ENCODE measurements around the gene DCUN1D2.
"Not testable (repeated sequence)": the region's sequence is repeated elsewhere in the genome, so short reads cannot be mapped to it uniquely, and the experiment has no call there.

The DCUN1D2 gene

GRCh38 chr13:113448545-113448884 is 42.0 kb downstream of the DCUN1D2 start:
- no peak overlapping the region for H3K27ac Mint-ChIP-seq
- H3K36me3 Mint-ChIP-seq (ENCODE audit: low read depth), result peaks cover 28% of the 10 kb centered on the region
- intact Hi-C loops (cut with micrococcal nuclease), result no loop called here
- H3K9me3 Mint-ChIP-seq, result no peaks in the 10 kb centered on the region
- H3K4me3 Mint-ChIP-seq, result no peak overlapping the region
- no peaks in the 10 kb centered on the region for H3K27me3 Mint-ChIP-seq
- no peaks in the 10 kb centered on the region for H3K4me1 Mint-ChIP-seq (ENCODE audit: low read depth)

DNA sequence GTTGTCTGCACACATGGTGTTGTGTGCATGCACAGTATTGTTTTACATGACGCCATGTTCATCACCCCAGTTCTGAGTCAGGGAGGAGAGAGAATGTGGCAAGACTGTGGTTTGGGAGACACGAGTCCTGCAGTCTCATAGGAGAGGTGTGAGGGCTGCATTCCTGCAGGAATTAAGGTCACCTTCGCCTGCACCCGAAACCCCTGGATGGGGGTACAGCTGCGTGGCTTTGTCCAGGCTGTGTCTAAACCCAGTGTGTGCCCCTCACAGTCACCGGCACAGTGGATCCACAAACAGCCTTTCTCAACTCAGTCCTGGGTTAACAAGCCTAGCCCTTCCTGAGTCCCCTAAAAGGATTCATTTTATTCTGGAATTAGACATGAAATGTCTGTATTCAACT is 42.9 kb downstream of the DCUN1D2 start:
- H3K27ac Mint-ChIP-seq, result no peak overlapping the region
- H3K27me3 Mint-ChIP-seq, result no peaks in the 10 kb centered on the region
- intact Hi-C loops (cut with micrococcal nuclease), result no loop called here
- peaks cover 28% of the 10 kb centered on the region for H3K36me3 Mint-ChIP-seq (ENCODE audit: low read depth)
- no peaks in the 10 kb centered on the region for H3K4me1 Mint-ChIP-seq (ENCODE audit: low read depth)
- no peak overlapping the region for H3K4me3 Mint-ChIP-seq
- H3K9me3 Mint-ChIP-seq, result peaks cover 8% of the 10 kb centered on the region

DNA sequence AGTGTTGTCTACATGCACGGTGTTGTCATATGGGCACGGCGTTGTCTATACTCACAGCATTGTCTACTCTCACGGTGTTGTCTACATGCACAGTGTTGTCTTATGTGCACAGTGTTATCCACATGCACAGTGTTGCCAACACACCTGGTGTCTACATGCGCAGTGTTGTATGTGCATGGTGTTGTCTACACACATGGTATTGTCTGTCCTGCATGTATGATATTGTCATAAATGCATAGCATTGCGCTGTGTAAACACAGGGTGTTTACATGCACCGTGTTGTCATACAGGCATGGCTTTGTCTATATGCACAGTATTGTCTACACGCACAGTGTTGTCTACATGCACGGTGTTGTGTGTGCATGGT is 44.0 kb downstream of the DCUN1D2 start:
- Mint-ChIP-seq H3K4me3 (no peak overlapping the region), H3K27ac (no peak overlapping the region)

GRCh38 chr13:113445791-113446487 is 44.6 kb downstream of the DCUN1D2 start:
- intact Hi-C loops (cut with micrococcal nuclease), result no loop called here
- H3K4me3 Mint-ChIP-seq, result no peak overlapping the region
- no peak overlapping the region for H3K27ac Mint-ChIP-seq
- no peaks in the 10 kb centered on the region for H3K4me1 Mint-ChIP-seq (ENCODE audit: low read depth)
- H3K9me3 Mint-ChIP-seq, result peaks cover 22% of the 10 kb centered on the region
- H3K27me3 Mint-ChIP-seq, result no peaks in the 10 kb centered on the region
- peaks cover 37% of the 10 kb centered on the region for H3K36me3 Mint-ChIP-seq (ENCODE audit: low read depth)

More for the DNA sequence above, 44.0 kb downstream of the DCUN1D2 start:
- Mint-ChIP-seq H3K36me3 (ENCODE audit: low read depth) (peaks cover 37% of the 10 kb centered on the region), H3K4me1 (ENCODE audit: low read depth) (no peaks in the 10 kb centered on the region), H3K9me3 (peaks cover 19% of the 10 kb centered on the region), H3K27me3 (no peaks in the 10 kb centered on the region)
- intact Hi-C loops (cut with micrococcal nuclease), result no loop called here

DNA sequence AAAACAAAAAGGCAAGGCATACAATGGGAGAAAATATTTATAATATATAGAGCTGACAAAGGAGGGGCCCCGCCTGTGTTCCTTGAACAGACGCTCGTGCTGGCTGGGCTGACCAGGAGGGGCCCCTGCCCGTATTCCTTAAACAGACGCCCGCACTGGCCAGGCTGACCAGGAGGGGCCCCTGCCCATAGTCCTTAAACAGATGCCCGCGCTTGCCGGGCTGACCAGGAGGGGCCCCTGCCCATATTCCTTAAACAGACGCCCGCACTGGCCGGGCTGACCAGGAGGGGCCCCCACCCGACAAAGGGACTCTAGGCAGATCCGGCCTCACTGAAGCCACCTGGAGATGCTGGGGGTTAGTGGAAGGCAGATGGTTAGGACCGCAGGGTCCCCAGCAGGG is 46.5 kb downstream of the DCUN1D2 start:
- intact Hi-C loops (cut with micrococcal nuclease), result no loop called here
- Mint-ChIP-seq H3K36me3 (ENCODE audit: low read depth) (peaks cover 37% of the 10 kb centered on the region), H3K4me1 (ENCODE audit: low read depth) (no peaks in the 10 kb centered on the region), H3K27me3 (no peaks in the 10 kb centered on the region), H3K4me3 (no peak overlapping the region), H3K27ac (no peak overlapping the region), H3K9me3 (peaks cover 22% of the 10 kb centered on the region)

- intact Hi-C loops (cut with micrococcal nuclease), result no loop called here
- peaks cover 37% of the 10 kb centered on the region for H3K36me3 Mint-ChIP-seq (ENCODE audit: low read depth)
- no peak overlapping the region for H3K4me3 Mint-ChIP-seq
- H3K9me3 Mint-ChIP-seq, result peaks cover 22% of the 10 kb centered on the region
- H3K4me1 Mint-ChIP-seq (ENCODE audit: low read depth), result no peaks in the 10 kb centered on the region
- H3K27me3 Mint-ChIP-seq, result no peaks in the 10 kb centered on the region
- no peak overlapping the region for H3K27ac Mint-ChIP-seq
Observed at GRCh38 chr13:113442985-113443362, 47.5 kb downstream of the DCUN1D2 start.

GRCh38 chr13:113442354-113442984 is 48.0 kb downstream of the DCUN1D2 start:
- Mint-ChIP-seq H3K27ac (no peak overlapping the region), H3K36me3 (ENCODE audit: low read depth) (peaks cover 34% of the 10 kb centered on the region), H3K4me3 (no peak overlapping the region), H3K4me1 (ENCODE audit: low read depth) (no peaks in the 10 kb centered on the region), H3K27me3 (no peaks in the 10 kb centered on the region), H3K9me3 (peaks cover 22% of the 10 kb centered on the region)
- intact Hi-C loops (cut with micrococcal nuclease), result no loop called here

DNA sequence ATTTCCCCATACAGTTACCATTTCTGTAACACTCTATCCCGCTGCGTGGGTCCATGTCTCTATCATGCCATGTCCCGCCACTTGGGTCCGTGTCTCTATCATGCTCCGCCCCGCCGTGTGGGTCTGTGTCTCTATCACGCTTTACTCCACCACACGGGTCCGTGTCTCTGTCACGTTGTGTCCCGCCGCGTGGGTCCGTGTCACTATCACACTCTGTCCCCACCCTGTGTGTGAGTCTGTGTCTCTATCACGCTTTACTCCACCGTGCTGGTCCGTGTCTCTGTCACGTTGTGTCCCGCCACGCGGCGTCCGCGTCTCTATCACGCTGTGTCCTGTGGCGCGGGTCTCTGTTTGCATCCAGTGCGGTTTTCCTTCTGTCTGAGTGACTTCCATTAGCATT is 48.9 kb downstream of the DCUN1D2 start:
- H3K4me3 Mint-ChIP-seq, result no peak overlapping the region
- peaks cover 22% of the 10 kb centered on the region for H3K9me3 Mint-ChIP-seq
- no peaks in the 10 kb centered on the region for H3K4me1 Mint-ChIP-seq (ENCODE audit: low read depth)
- intact Hi-C loops (cut with micrococcal nuclease), result no loop called here
- peaks cover 31% of the 10 kb centered on the region for H3K36me3 Mint-ChIP-seq (ENCODE audit: low read depth)
- H3K27me3 Mint-ChIP-seq, result no peaks in the 10 kb centered on the region
- no peak overlapping the region for H3K27ac Mint-ChIP-seq

GRCh38 chr13:113437408-113438010 is 53.0 kb downstream of the DCUN1D2 start:
- Mint-ChIP-seq H3K27me3 (no peaks in the 10 kb centered on the region), H3K4me3 (no peak overlapping the region), H3K4me1 (ENCODE audit: low read depth) (no peaks in the 10 kb centered on the region), H3K36me3 (ENCODE audit: low read depth) (peaks cover 10% of the 10 kb centered on the region), H3K27ac (no peak overlapping the region), H3K9me3 (peaks cover 13% of the 10 kb centered on the region)
- intact Hi-C loops (cut with micrococcal nuclease), result no loop called here

DNA sequence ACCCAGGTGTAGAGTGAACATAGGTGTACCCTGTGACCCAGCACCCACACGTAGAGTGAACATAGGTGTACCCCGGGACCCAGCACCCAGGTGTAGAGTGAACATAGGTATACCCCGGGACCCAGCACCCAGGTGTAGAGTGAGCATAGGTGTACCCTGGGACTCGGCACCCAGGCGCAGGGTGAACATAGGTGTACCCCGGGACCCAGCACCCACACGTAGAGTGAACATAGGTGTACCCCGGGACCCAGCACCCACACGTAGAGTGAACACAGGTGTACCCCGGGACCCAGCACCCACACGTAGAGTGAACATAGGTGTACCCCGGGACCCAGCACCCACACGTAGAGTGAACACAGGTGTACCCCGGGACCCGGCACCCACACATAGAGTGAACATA is 53.6 kb downstream of the DCUN1D2 start:
- H3K27me3 Mint-ChIP-seq; H3K4me1 Mint-ChIP-seq (ENCODE audit: low read depth); H3K9me3 Mint-ChIP-seq; H3K36me3 Mint-ChIP-seq (ENCODE audit: low read depth); H3K4me3 Mint-ChIP-seq; intact Hi-C loops (cut with micrococcal nuclease); H3K27ac Mint-ChIP-seq: not testable (repeated sequence)

DNA sequence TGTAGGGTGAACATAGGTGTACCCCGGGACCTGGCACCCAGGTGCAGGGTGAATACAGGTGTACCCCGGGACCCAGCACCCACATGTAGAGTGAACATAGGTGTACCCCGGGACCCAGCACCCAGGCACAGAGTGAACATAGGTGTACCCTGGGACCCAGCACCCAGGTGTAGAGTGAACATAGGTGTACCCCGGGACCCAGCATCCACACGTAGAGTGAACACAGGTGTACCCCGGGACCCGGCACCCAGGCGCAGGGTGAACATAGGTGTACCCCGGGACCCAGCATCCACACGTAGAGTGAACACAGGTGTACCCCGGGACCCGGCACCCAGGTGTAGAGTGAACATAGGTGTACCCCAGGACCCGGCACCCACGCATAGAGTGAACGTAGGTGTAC is 54.6 kb downstream of the DCUN1D2 start:
- H3K27ac Mint-ChIP-seq; H3K36me3 Mint-ChIP-seq (ENCODE audit: low read depth); H3K4me1 Mint-ChIP-seq (ENCODE audit: low read depth); H3K9me3 Mint-ChIP-seq; H3K4me3 Mint-ChIP-seq; H3K27me3 Mint-ChIP-seq; intact Hi-C loops (cut with micrococcal nuclease): not testable (repeated sequence)

DNA sequence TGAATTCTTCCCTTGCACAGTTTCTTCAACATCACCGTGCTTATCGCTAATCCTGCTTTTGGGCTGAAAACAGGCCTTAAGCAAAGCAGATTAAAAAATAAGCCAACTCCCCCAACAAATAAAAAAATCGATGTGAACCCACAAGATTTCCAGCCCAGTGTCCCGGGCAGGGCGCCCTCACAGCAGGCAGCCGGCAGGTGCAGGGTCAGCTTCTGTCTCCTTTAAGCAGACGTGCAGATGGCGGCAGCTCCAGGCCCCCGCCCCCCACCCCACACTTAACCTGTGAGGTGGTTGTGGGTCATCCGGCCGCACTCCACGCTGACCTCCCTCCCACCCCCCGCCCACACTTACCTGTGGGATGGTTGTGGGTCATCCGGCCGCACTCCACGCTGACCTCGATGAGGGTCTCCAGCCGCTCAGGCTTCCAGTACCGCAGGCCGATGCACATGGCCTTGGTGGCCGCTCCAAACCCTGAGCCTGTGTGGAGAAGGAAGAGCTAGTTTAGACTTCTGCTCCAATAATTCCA is 57.1 kb downstream of the DCUN1D2 start:
- H3K9me3 Mint-ChIP-seq, result no peaks in the 10 kb centered on the region
- intact Hi-C loops (cut with micrococcal nuclease), result no loop called here
- no peaks in the 10 kb centered on the region for H3K4me1 Mint-ChIP-seq (ENCODE audit: low read depth)
- H3K27me3 Mint-ChIP-seq, result no peaks in the 10 kb centered on the region
- H3K4me3 Mint-ChIP-seq, result no peak overlapping the region
- no peak overlapping the region for H3K27ac Mint-ChIP-seq
- H3K36me3 Mint-ChIP-seq (ENCODE audit: low read depth), result no peaks in the 10 kb centered on the region

DNA sequence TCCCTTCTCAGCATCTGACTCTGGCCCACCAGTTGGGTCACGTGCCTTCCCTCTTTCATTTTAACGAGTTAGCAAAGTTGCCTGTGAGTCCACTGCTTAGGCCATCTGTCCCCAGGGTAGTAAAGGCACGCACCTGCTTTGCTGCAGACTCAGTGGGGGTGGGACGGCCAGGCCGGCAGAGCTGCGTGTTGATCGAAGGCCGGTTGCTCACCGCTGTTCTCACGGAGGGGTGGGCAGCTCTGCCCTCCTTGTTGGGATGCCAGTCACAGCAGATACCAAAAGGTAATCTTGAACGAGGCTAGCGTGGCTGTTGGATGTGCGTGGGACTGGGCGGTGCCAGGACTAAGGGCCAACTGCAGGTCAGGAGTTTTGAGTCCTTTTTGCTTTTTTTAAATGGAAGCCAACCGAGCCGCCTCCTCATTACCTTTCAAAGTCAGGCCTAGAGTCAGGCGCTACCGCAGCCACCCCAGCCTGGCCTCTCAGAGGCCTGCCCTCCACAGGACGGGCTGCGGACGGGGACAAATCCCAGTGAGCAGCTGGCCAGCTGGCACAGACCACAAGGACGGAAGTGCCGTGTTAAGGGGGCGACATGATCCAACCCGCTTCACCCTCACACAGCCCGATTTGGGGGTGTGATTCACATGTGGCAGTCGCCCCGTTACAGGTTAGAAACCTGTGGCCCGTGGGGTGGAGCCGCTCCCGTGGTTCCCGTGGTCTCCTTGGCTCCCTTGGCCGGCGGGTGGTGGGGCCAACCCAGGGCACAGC is 57.8 kb downstream of the DCUN1D2 start:
- Mint-ChIP-seq H3K4me3 (no peak overlapping the region), H3K27me3 (no peaks in the 10 kb centered on the region), H3K4me1 (ENCODE audit: low read depth) (no peaks in the 10 kb centered on the region), H3K9me3 (no peaks in the 10 kb centered on the region), H3K27ac (no peak overlapping the region), H3K36me3 (ENCODE audit: low read depth) (no peaks in the 10 kb centered on the region)
- intact Hi-C loops (cut with micrococcal nuclease), result no loop called here

DNA sequence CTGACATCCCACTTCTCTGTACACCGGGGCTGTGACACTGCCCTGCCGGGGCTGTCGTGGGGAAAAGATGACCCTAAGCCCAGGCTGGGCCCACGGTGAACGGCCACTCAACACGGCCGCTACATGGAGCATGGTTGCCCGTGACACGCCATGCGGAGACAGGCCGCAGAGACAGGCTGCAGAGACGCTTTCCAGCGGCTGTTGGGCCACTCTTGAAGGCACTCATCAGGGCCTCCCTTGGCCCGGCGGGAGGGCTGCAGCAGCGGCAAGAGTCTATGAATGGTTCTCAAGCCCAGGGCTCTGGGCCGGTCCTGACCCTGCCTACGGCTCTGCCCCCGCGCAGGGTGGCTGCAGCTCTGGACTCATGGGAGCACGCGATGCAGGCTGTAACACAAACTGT is 59.3 kb downstream of the DCUN1D2 start:
- Mint-ChIP-seq H3K27me3 (no peaks in the 10 kb centered on the region), H3K27ac (no peak overlapping the region), H3K4me3 (no peak overlapping the region), H3K36me3 (ENCODE audit: low read depth) (no peaks in the 10 kb centered on the region), H3K4me1 (ENCODE audit: low read depth) (no peaks in the 10 kb centered on the region), H3K9me3 (no peaks in the 10 kb centered on the region)
- intact Hi-C loops (cut with micrococcal nuclease), result no loop called here

Measured in dendritic cell treated with granulocyte-macrophage colony-stimulating factor and Interleukin-4, amounts not matched to agents 40 ng/mL and 50 ng/mL, for 4 days (primary cell).